Measurements from ENCODE around the gene CREBL2. TPM values are rescaled to one million over a fixed set of nuclear protein-coding genes. Genes with fewer than 3 reads are reported as not detected.
"Not testable (repeated sequence)": the region's sequence is repeated elsewhere in the genome, so short reads cannot be mapped to it uniquely, and the experiment has no call there.

The CREBL2 gene
- total RNA-seq, 2 donors from 2014 or later, result 20.4 to 21.0 TPM

- no peak for DNase-seq
- intact Hi-C loops (cut with DNase I), result no loop called here
Measured at GRCh38 chr12:12624498-12624992, 12.9 kb downstream of the CREBL2 start.

DNA sequence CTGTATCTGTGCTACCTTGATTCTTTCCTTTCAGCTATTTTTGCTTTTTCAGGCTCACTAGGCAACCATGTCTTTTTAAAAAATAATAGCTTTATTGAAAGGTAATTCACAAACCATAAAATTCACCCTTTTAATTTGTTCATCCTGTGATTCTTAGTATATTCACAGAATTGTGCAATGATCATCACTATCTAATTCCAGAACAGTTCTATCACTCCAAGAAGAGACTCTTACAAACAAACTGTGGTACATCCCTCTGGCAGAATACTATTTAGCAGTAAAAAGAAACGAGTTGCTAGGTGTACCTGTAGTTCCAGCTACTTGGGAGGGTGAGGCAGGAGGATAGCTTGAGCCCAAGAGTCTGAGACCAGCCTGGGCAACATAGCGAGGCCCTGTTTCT is 14.8 kb downstream of the CREBL2 start:
- intact Hi-C loops (cut with DNase I), result no loop called here
- ATAC-seq (no peak), DNase-seq (no peak)

More at GRCh38 chr12:12624498-12624992, 12.9 kb downstream of the CREBL2 start:
- no peak for ATAC-seq

DNA sequence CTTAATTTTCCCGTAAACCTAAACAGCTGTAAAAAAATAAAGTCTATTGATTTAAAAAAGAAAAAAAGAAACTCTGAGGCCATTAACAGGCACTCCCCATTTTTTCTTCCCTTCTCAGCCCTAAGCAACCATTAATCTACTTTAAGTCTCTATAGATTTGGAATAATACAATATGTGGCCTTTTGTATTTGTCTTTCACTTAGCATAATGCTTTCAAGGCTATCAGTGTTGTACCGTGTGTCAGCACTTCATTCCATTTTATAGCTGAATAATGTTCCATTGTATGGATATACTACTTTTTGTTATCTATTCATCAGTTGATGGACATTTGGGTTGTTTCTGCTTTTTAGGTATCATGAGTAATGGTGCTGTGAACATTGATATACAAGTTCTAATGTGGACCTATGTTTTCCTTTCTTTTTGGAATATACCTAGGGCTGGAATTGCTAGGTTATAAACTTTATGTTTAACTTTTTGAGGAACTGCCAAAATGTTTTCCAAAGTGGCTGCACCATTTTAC is 15.7 kb downstream of the CREBL2 start:
- intact Hi-C loops (cut with DNase I), result no loop called here
- DNase-seq, result no peak
- ATAC-seq, result no peak

- ATAC-seq, result no peak
- intact Hi-C loops (cut with DNase I), result no loop called here
- DNase-seq, result no peak
Measured at GRCh38 chr12:12628013-12628412, 16.3 kb downstream of the CREBL2 start.

DNA sequence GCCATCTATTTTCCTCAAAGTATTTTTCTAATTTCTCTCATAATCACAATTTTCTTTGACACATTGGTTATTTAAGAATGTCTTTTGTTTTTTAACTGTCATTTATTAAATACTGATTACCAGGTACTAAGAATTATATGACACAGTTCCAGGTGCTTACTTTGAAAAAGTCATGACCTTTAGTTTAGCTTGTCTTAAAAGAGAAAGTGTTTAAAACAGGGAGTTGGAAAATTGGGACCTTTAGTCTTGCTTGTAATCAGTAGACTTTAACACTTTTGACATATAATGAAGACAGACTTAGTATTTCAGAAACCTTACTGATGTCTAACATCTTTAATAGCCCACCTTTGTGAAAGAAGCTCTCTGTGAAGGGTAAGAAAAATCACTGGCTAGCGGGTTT is 19.2 kb downstream of the CREBL2 start:
- DNase-seq (no peak), ATAC-seq (no peak)
- intact Hi-C loops (cut with DNase I), result no loop called here

DNA sequence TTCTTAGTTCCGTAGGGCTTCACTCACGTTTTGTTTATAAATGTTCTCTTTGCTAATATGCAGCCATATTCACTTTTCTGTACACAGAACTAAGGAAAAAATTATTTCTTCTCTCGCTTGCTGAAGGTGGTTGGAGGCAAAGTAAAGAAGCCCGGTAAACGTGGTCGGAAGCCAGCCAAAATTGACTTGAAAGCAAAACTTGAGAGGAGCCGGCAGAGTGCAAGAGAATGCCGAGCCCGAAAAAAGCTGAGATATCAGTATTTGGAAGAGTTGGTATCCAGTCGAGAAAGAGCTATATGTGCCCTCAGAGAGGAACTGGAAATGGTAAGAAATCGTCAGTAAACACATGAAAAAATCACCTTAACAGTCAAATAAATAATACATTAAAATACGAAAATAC is 24.0 kb downstream of the CREBL2 start:
- no peak for ATAC-seq
- intact Hi-C loops (cut with DNase I), result no loop called here
- DNase-seq, result no peak

GRCh38 chr12:12636641-12637040 is 25.0 kb downstream of the CREBL2 start:
- DNase-seq, result no peak
- intact Hi-C loops (cut with DNase I), result no loop called here
- ATAC-seq, result no peak

GRCh38 chr12:12639995-12640394 is 28.3 kb downstream of the CREBL2 start:
- intact Hi-C loops (cut with DNase I); DNase-seq; ATAC-seq: not testable (repeated sequence)

DNA sequence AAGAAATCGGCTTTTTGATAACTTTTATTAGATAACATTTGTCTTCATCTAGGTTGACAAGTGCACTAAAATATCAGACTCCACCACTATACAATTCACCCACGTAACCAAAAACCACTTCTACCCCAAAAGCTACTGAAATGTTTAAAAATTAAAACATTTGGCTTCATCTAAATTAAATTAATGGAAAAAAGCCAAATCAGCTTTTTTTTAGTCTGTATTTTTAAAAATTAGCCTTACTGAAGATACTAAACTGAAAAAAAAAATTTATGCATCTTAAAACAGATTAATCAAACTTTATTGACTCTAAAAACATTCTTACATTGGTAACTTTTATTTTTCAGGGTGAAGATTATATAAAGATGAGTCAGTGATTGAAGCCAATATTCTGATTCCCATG is 30.0 kb downstream of the CREBL2 start:
- ATAC-seq (no peak), DNase-seq (no peak)
- intact Hi-C loops (cut with DNase I), result no loop called here

- ATAC-seq (no peak), DNase-seq (no peak)
- intact Hi-C loops (cut with DNase I), result no loop called here
Measured at GRCh38 chr12:12642916-12643315, 31.2 kb downstream of the CREBL2 start.

GRCh38 chr12:12645485-12645884 is 33.8 kb downstream of the CREBL2 start:
- DNase-seq (no peak), ATAC-seq (peak in 1 of 2 donors; percentile 38)
- intact Hi-C loops (cut with DNase I), result no loop called here

DNA sequence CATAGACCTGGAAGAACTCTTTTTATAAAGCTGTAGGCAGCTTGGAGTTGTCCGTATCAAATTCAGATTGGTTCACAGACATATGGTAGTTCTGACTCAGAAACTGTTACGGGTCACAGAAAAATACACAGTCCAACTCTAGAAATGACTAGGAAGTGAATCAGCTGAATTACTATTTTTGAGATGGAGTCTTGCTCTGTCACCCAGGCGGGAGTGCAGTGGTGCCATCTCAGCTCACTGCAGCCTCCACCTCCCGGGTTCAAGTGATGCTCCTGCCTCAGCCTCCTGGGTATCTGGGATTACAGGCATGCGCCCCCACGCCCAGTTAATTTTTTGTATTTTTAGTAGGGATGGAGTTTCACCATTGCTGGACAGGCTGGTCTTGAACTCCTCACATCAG is 34.3 kb downstream of the CREBL2 start:
- intact Hi-C loops (cut with DNase I); DNase-seq; ATAC-seq: not testable (repeated sequence)

- ATAC-seq (no peak), DNase-seq (no peak)
- intact Hi-C loops (cut with DNase I), result no loop called here
Measured at GRCh38 chr12:12646483-12647072, 34.9 kb downstream of the CREBL2 start.

DNA sequence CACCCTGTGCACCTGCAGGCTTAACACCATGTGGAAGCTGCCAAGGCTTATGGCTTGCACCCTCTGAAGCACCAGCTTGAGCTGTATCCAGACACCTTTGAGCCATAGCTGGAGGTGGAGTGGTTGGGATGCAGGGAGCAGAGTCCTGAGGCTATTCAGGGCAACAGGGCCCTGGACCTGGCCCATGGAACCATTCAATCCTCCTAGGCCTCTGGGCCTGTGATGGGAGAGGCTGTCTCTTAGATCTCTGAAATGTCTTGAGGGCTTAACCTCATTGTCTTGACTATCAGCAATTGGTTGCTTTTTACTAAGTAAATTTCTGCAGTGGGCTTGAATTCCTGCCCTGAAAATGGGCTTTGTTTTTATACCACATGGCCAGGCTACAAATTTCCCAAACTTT is 36.6 kb downstream of the CREBL2 start:
- no peak for DNase-seq
- intact Hi-C loops (cut with DNase I), result no loop called here
- ATAC-seq, result no peak

- intact Hi-C loops (cut with DNase I), result no loop called here
- ATAC-seq, result no peak
- no peak for DNase-seq
Measured at GRCh38 chr12:12648951-12649650, 37.4 kb downstream of the CREBL2 start.

- DNase-seq (no peak), ATAC-seq (no peak)
- intact Hi-C loops (cut with DNase I), result no loop called here
Measured at GRCh38 chr12:12651752-12652151, 40.1 kb downstream of the CREBL2 start.

DNA sequence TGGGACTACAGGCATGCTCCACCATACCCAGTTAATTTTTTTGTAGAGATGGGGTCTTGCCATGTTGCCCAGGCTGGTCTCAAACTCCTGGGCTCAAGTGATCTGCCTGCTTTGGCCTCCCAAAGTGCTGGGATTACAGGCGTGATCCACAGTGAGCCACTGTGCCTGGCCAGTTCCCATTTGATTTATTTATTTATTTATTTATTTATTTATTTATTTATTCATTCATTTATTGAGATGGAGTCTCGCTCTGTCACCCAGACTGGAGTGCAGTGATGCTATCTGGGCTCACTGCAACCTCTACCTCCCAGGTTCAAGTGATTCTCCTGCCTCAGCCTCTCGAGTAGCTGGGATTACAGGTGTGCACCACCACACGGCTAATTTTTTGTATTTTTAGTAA is 41.0 kb downstream of the CREBL2 start:
- DNase-seq; intact Hi-C loops (cut with DNase I); ATAC-seq: not testable (repeated sequence)

- intact Hi-C loops (cut with DNase I), result no loop called here
Measured at GRCh38 chr12:12653922-12654321, 42.2 kb downstream of the CREBL2 start.

GRCh38 chr12:12654691-12655460 is 43.2 kb downstream of the CREBL2 start:
- intact Hi-C loops (cut with DNase I), result no loop called here
- no peak for DNase-seq
- no peak for ATAC-seq

More at GRCh38 chr12:12653922-12654321, 42.2 kb downstream of the CREBL2 start:
- DNase-seq (no peak), ATAC-seq (no peak)

DNA sequence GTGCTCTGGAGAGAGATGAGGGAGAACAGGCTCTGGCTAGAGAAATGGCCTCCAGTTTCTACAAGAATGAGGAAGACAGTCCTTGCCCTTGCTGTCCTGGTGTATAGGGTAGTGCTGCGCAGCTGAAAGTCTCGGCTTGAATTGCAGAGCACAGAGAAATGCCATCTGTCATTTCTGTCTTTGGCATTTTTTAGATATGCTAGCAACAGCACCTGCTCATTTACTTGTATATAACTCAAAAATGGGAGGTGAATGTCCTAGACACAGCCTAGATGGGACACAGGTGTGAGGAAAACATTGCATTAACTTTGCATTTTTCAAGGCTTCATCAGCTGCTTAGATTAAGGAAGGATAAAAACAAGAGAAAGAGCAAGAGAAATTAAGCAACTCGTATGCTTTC is 48.5 kb downstream of the CREBL2 start:
- intact Hi-C loops (cut with DNase I), result no loop called here
- DNase-seq (no peak), ATAC-seq (no peak)

All from left cardiac atrium (tissue), 4 donors.